Immature natural killer cell (primary cell): ENCODE results near the gene FRS2. TPM values are rescaled to one million over a fixed set of nuclear protein-coding genes. Genes with fewer than 3 reads are reported as not detected.
"Not testable (repeated sequence)": the region's sequence is repeated elsewhere in the genome, so short reads cannot be mapped to it uniquely, and the experiment has no call there.

Experiments
- DNase-seq, 3 donors: peaks; one replicate each; pipeline ENCODE4 v3.0.0; 2022; ENCODE audit warnings: mixed read lengths in 1 of 3
- H3K27ac Mint-ChIP-seq, 6 donors: one replicate each; pipeline ENCODE4 v1.8.0; 2020; ENCODE audit warnings: mixed read lengths in 6 of 6, mild to moderate bottlenecking in 5 of 6, inconsistent platforms in 4 of 6, moderate library complexity in 3 of 6
- H3K27me3 Mint-ChIP-seq, 3 donors: one replicate each; pipeline ENCODE4 v1.8.0; 2020 to 2021; ENCODE audit warnings: low read depth in 3 of 3, mild to moderate bottlenecking in 3 of 3, mixed read lengths in 3 of 3, moderate library complexity in 3 of 3, inconsistent platforms in 1 of 3
- H3K36me3 Mint-ChIP-seq, 3 donors: one replicate each; pipeline ENCODE4 v1.8.0; 2020; ENCODE audit warnings: mixed read lengths in 3 of 3, inconsistent platforms in 2 of 3, mild to moderate bottlenecking in 2 of 3
- H3K4me1 Mint-ChIP-seq, 2 donors: one replicate each; pipeline ENCODE4 v1.8.0; 2020; ENCODE audit warnings: inconsistent platforms in 2 of 2, mild to moderate bottlenecking in 2 of 2, mixed read lengths in 2 of 2, moderate library complexity in 1 of 2
- H3K4me3 Mint-ChIP-seq, 5 donors: one replicate each; pipeline ENCODE4 v1.8.0; 2020; ENCODE audit warnings: mild to moderate bottlenecking in 5 of 5, mixed read lengths in 5 of 5, inconsistent platforms in 3 of 5, moderate library complexity in 3 of 5
- H3K9me3 Mint-ChIP-seq, 6 donors: one replicate each; pipeline ENCODE4 v1.8.0; 2020; ENCODE audit warnings: mild to moderate bottlenecking in 6 of 6, mixed read lengths in 6 of 6, inconsistent platforms in 4 of 6, moderate library complexity in 3 of 6
- polyA plus RNA-seq, 3 donors: library from polyadenylated mRNA; unstranded; fragments of 300-500 nt; fragmentation: Illumina TruSeq; gene quantifications; one replicate each; pipeline ENCODE4 v1.2.3, GENCODE V29; 2021

FRS2 gene
- polyA plus RNA-seq, 3 donors from 2014 or later, result 5.6 to 11.2 (median 7.8) TPM

DNA sequence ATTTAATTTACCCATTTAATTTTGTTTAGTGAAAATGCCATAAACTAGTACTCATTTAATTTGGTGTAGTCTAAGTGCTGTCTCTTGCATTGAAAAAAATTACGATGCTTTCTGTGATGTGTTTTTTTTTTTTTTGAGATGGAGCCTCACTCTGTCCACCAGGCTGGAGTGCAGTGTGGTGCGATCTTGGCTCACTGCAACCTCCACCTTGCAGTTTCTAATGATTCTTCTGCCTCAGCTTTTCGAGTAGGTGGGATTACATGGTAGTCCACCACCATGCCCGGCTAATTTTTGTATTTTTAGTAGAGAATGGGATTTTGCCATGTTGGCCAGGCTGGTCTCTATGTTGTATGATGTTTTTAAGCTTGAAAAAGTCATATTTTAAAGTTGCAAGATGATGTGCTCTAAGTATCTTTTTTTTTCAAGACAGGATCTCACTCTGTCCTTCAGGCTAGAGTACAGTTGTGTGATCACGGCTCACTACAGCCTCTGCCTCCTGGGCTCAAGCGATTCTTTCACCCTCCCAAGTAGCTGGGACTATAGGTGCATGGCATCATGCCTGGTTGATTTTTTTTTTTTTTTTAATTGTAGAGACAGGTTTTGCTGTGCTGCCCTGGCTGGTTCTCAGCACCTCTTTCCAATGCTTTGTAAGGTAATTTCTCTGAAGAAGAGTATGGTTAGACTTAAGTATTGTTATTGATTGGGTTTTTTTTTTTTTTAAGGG, 131.9 kb downstream of the FRS2 start:
- Mint-ChIP-seq H3K27ac (peak overlapping the region in 1 of 6 donors; percentile 61), H3K27me3 (no peaks in the 10 kb centered on the region), H3K36me3 (peaks cover 16 to 53% (median 30%) of the 10 kb centered on the region in 3 donors), H3K9me3 (no peaks in the 10 kb centered on the region), H3K4me1 (no peaks in the 10 kb centered on the region), H3K4me3 (no peak overlapping the region)
- no peak for DNase-seq

- Mint-ChIP-seq H3K36me3 (peaks cover 14 to 45% (median 22%) of the 10 kb centered on the region in 3 donors), H3K9me3 (no peaks in the 10 kb centered on the region), H3K27me3 (no peaks in the 10 kb centered on the region)
These were observed 132.8 kb downstream of the FRS2 start for GRCh38 chr12:69602954-69603353.

GRCh38 chr12:69603556-69603955, 133.4 kb downstream of the FRS2 start:
- not testable (repeated sequence) for H3K4me1 Mint-ChIP-seq, H3K4me3 Mint-ChIP-seq, H3K27me3 Mint-ChIP-seq, H3K27ac Mint-ChIP-seq, DNase-seq, H3K9me3 Mint-ChIP-seq
- peaks cover 13 to 39% (median 21%) of the 10 kb centered on the region in 3 donors for H3K36me3 Mint-ChIP-seq

More at GRCh38 chr12:69602954-69603353, 132.8 kb downstream of the FRS2 start:
- DNase-seq, result no peak
- no peaks in the 10 kb centered on the region for H3K4me1 Mint-ChIP-seq
- no peak overlapping the region for H3K27ac Mint-ChIP-seq
- no peak overlapping the region for H3K4me3 Mint-ChIP-seq

- not testable (repeated sequence) for H3K27me3 Mint-ChIP-seq, H3K9me3 Mint-ChIP-seq, H3K4me1 Mint-ChIP-seq, H3K27ac Mint-ChIP-seq, DNase-seq, H3K4me3 Mint-ChIP-seq
- H3K36me3 Mint-ChIP-seq, result peaks cover 10 to 34% (median 21%) of the 10 kb centered on the region in 3 donors
These were observed 134.1 kb downstream of the FRS2 start for GRCh38 chr12:69604275-69604674.

DNA sequence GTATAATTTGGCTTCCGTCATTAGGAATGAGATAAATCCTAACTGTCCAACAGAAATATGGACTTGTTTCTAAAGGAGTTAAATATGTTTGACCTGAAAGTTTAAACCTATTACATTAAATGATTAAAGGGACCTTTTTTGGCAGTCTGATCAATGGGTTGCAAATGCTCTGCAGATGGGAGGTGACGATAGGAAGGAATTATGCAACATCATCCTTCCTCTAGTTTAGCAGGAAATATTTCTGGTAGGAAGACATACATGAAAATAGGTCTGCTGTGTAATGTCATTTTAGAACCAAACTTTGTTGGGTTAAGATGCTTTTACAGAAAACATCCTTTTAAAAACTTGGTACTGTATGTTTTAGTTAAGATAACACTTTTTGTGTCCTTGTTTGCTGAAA, 137.9 kb downstream of the FRS2 start:
- no peak for DNase-seq
- peaks cover 0 to 1% (median 0%) of the 10 kb centered on the region in 3 donors for H3K27me3 Mint-ChIP-seq
- H3K9me3 Mint-ChIP-seq, result no peaks in the 10 kb centered on the region
- H3K4me1 Mint-ChIP-seq, result no peaks in the 10 kb centered on the region
- H3K4me3 Mint-ChIP-seq, result no peak overlapping the region
- no peak overlapping the region for H3K27ac Mint-ChIP-seq
- H3K36me3 Mint-ChIP-seq, result peaks cover 5 to 9% (median 5%) of the 10 kb centered on the region in 3 donors

GRCh38 chr12:69610126-69610525, 139.9 kb downstream of the FRS2 start:
- Mint-ChIP-seq H3K27me3 (peaks cover 0 to 5% (median 0%) of the 10 kb centered on the region in 3 donors), H3K9me3 (no peaks in the 10 kb centered on the region), H3K36me3 (peaks cover 0 to 2% (median 0%) of the 10 kb centered on the region in 3 donors)

DNA sequence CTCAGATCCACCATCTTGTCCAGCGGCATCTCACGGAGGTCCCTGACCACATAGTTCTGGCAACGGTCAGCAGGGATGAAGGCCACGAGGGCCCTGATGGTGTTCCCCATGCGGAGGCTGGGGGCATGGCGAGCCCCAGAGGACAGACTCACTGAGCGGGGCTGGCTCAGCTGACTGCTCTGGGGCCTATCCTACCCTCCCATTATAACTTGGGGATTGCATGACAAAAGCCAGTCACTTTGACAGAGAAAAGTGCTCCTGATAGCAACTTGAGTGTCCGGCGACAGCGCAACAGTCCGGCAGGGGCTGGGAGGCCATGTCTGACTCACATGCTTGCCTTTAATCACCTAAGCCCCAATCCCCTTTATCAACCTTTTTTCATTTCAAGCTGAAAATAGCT, 140.5 kb downstream of the FRS2 start, which contains the start of gene LRRC10:
LRRC10 (minus strand) TSS at position 179 of the 400 bp plus-strand sequence; CDS start at position 110, 69 bp downstream.
- H3K4me1 Mint-ChIP-seq, result no peaks in the 10 kb centered on the region
- no peak within 1 kb of the TSS for H3K27ac Mint-ChIP-seq
- peaks cover 0 to 5% (median 0%) of the 10 kb centered on the region in 3 donors for H3K27me3 Mint-ChIP-seq
- H3K36me3 Mint-ChIP-seq, result no peaks in the 10 kb centered on the region
- no peak within 1 kb of the TSS for H3K4me3 Mint-ChIP-seq
- no peak for DNase-seq
- peaks cover 0 to 2% (median 0%) of the 10 kb centered on the region in 6 donors for H3K9me3 Mint-ChIP-seq

More at GRCh38 chr12:69610126-69610525, 139.9 kb downstream of the FRS2 start:
- Mint-ChIP-seq H3K4me1 (no peaks in the 10 kb centered on the region), H3K4me3 (no peak overlapping the region), H3K27ac (no peak overlapping the region)
- DNase-seq, result no peak

DNA sequence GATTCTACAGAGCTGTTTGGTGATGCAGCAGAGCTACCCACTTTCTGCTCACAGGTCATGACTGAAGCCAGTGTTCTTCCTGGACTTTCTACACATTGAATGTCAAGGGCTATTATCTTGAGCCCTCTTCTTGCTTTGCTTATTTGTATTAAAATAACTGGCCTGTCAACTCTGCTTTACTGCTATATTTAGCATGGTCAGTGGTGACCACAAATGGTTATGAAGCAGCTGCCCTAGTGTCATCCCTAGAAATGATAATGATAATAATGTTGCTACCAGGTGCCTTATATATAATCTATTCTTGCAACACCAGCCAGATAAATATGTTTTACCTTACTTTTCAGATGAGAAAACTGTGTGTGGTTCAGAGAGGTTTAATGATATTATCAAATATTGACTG, 143.2 kb downstream of the FRS2 start:
- peaks cover 0 to 8% (median 3%) of the 10 kb centered on the region in 3 donors for H3K27me3 Mint-ChIP-seq
- H3K4me3 Mint-ChIP-seq, result no peak overlapping the region
- no peak overlapping the region for H3K27ac Mint-ChIP-seq
- no peaks in the 10 kb centered on the region for H3K36me3 Mint-ChIP-seq
- H3K9me3 Mint-ChIP-seq, result peaks cover 0 to 2% (median 0%) of the 10 kb centered on the region in 6 donors
- H3K4me1 Mint-ChIP-seq, result no peaks in the 10 kb centered on the region
- no peak for DNase-seq

- H3K9me3 Mint-ChIP-seq, result peaks cover 0 to 2% (median 0%) of the 10 kb centered on the region in 6 donors
- no peaks in the 10 kb centered on the region for H3K36me3 Mint-ChIP-seq
- H3K4me1 Mint-ChIP-seq, result no peaks in the 10 kb centered on the region
- no peak for DNase-seq
- H3K4me3 Mint-ChIP-seq, result no peak overlapping the region
- peaks cover 1 to 9% (median 5%) of the 10 kb centered on the region in 3 donors for H3K27me3 Mint-ChIP-seq
- no peak overlapping the region for H3K27ac Mint-ChIP-seq
These were observed 145.8 kb downstream of the FRS2 start for GRCh38 chr12:69616025-69616424.

DNA sequence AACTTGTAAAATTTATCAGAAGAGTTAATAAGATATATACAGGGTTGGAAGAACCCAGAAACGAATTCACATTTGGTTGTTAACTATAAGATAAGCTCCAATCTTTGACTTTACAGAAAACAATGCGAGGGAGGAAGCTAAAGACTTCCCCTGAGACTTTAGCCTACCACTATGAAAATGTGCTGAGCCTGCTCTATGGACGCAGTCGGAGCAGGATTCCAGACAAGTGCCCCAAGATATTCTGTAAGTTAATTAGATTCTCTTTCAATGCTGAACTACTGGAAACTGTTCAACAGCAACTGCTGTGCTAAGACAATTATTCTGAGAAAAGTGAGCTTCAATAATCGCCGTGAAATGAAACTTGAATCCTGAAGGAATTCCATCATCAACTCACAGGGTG, 148.9 kb downstream of the FRS2 start:
- no peak overlapping the region for H3K4me3 Mint-ChIP-seq
- H3K4me1 Mint-ChIP-seq, result no peaks in the 10 kb centered on the region
- H3K27ac Mint-ChIP-seq, result no peak overlapping the region
- peaks cover 0 to 2% (median 0%) of the 10 kb centered on the region in 6 donors for H3K9me3 Mint-ChIP-seq
- H3K36me3 Mint-ChIP-seq, result no peaks in the 10 kb centered on the region
- peaks cover 1 to 11% (median 6%) of the 10 kb centered on the region in 3 donors for H3K27me3 Mint-ChIP-seq
- no peak for DNase-seq

- DNase-seq, result no peak
- Mint-ChIP-seq H3K4me1 (no peaks in the 10 kb centered on the region), H3K27me3 (peaks cover 1 to 11% (median 5%) of the 10 kb centered on the region in 3 donors), H3K27ac (no peak overlapping the region), H3K4me3 (no peak overlapping the region), H3K9me3 (peaks cover 0 to 2% (median 0%) of the 10 kb centered on the region in 6 donors), H3K36me3 (no peaks in the 10 kb centered on the region)
These were observed 149.9 kb downstream of the FRS2 start for GRCh38 chr12:69620077-69620476.

DNA sequence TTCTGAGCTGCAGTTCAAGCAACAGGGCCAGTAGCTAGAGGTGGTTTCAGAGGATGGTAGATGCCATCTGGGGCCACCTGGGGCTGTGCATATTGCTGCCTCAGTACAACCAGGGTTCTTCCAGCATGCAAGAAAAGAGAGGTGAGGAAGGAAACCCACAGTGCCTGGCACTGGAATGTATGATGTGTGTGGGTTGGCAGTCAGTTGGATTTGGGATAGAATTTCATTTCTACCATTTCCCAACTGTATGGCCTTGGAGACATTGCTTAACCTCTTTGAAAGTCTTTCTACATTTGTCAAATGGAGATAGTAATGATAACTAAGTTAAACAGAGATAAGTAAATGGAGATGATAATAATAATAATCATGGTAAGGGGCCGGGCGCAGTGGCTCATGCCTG, 150.7 kb downstream of the FRS2 start:
- Mint-ChIP-seq H3K4me3 (no peak overlapping the region), H3K9me3 (no peaks in the 10 kb centered on the region), H3K36me3 (no peaks in the 10 kb centered on the region), H3K27ac (no peak overlapping the region), H3K4me1 (no peaks in the 10 kb centered on the region), H3K27me3 (peaks cover 3 to 11% (median 5%) of the 10 kb centered on the region in 3 donors)
- DNase-seq, result no peak

DNA sequence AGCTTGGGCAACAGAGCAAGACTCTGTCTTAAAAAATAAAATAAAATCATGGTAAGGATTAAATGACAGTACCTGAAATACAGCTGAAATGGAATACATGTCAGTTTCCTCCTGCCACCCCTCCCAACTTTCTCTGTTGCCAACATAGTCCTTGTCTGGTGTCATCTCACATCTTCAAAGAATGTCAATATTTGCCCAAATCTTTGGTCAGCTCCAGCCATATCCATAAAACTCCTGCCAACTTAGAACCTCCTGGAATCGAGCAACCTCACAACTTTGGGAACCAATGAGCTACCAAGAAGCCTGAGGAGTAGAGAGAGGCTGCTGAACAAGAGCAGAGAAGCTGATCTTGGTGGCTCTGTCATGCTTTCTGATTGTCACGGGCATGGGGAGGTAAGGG, 151.4 kb downstream of the FRS2 start:
- Mint-ChIP-seq H3K27me3 (peaks cover 3 to 11% (median 5%) of the 10 kb centered on the region in 3 donors), H3K9me3 (no peaks in the 10 kb centered on the region), H3K4me1 (no peaks in the 10 kb centered on the region), H3K27ac (peak overlapping the region in 1 of 6 donors; percentile 41), H3K4me3 (no peak overlapping the region), H3K36me3 (no peaks in the 10 kb centered on the region)
- DNase-seq, result no peak

GRCh38 chr12:69623970-69624369, 153.8 kb downstream of the FRS2 start:
- H3K4me3 Mint-ChIP-seq, result no peak overlapping the region
- H3K4me1 Mint-ChIP-seq, result no peaks in the 10 kb centered on the region
- H3K27me3 Mint-ChIP-seq, result peaks cover 2 to 8% (median 2%) of the 10 kb centered on the region in 3 donors

More at GRCh38 chr12:69623970-69624369, 153.8 kb downstream of the FRS2 start:
- no peaks in the 10 kb centered on the region for H3K9me3 Mint-ChIP-seq
- H3K36me3 Mint-ChIP-seq, result no peaks in the 10 kb centered on the region
- no peak overlapping the region for H3K27ac Mint-ChIP-seq
- no peak for DNase-seq
